SK-N-DZ (cell line): ENCODE results near the gene HDGF. TPM values are rescaled to one million over a fixed set of nuclear protein-coding genes. Genes with fewer than 3 reads are reported as not detected.

Experiments used
- DNase-seq: peaks from one replicate; pipeline ENCODE4 v3.0.0-alpha.2; 2015; ENCODE audit warnings: low spot score
- polyA plus RNA-seq, 2 experiments: library from polyadenylated mRNA; depleted of rRNA; stranded (reverse); fragments of >200 nt; gene quantifications; 2 replicates each; pipeline ENCODE4 v1.2.3, GENCODE V29; 2014

The HDGF gene
- polyA plus RNA-seq (2014; cell fraction: cytosol; rRNA removed): 375 and 505 TPM in 2 replicates
- 394 and 426 TPM in 2 replicates for polyA plus RNA-seq (2014; cell fraction: nucleus; rRNA removed)

DNA sequence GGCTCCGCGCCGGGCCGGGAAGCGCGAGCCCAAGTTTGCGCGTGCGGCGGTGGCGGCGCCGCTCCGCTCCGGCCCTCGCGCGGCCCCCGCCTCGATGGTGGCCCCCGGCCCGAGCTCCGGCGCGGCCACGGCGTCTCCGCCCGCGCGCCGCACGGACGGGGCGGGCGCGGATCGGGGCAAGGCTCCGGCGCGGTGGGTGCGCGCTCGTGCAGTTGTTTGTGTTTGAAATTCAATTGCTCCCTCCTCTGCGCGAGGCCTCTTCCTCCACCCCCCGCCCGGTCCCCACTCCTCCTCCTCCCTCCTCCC, at the start of gene HDGF:
TSS of gene HDGF (minus strand) at position 225 of the 306 bp plus-strand sequence. CDS start 246 bp downstream, outside the sequence.
- no peak for DNase-seq

DNA sequence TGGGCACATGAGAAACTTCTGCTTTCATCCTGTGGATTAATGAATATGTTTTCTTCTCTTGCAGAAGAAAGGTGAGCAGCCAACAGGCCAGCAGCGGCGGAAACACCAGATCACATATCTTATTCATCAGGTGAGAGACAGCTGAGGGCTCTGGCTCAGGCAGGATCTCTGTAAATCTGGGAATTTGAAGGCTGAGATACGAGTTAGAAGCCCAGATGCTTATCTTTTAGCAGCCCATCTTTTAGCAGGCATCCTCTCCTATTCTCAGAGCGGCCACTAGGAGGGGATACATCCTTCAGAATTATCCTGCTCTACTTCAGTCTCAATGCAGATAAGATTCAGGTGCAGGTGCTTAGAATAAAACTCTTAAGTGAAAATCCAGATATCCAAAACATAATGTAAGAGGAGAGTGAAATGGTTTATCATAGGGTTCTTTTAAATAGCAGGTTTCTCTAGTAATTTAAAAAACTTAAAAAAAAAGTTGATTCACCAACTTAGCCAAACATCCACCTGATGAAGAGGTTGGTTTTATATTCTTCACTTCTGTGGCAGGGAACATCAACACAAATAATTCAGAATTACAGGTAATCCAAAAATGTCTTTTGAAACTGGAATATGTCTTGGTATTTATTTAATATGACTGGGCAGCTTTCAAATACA, 45.9 kb upstream of the HDGF start:
- DNase-seq: peak; percentile 91

GRCh38 chr1:156796340-156797097, 45.0 kb upstream of the HDGF start:
- DNase-seq: no peak

GRCh38 chr1:156795787-156796186, 44.3 kb upstream of the HDGF start:
- DNase-seq: no peak

DNA sequence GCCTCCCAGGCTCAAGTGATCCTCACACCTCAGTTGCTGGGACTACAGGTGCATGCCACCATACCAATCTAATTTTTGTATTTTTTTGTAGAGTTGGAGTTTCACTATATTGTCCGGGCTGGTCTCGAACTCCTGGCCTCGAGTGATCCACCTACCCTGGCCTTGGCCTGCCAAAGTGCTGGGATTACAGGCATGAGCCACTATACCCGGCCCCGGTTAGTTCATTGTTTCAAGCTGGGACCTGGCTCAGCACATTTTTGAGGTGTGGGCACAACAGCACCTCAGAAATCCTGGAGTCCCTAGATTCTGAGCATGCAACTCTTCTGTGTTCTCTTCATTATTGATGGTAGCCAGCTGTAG, 43.9 kb upstream of the HDGF start:
- DNase-seq: no peak

DNA sequence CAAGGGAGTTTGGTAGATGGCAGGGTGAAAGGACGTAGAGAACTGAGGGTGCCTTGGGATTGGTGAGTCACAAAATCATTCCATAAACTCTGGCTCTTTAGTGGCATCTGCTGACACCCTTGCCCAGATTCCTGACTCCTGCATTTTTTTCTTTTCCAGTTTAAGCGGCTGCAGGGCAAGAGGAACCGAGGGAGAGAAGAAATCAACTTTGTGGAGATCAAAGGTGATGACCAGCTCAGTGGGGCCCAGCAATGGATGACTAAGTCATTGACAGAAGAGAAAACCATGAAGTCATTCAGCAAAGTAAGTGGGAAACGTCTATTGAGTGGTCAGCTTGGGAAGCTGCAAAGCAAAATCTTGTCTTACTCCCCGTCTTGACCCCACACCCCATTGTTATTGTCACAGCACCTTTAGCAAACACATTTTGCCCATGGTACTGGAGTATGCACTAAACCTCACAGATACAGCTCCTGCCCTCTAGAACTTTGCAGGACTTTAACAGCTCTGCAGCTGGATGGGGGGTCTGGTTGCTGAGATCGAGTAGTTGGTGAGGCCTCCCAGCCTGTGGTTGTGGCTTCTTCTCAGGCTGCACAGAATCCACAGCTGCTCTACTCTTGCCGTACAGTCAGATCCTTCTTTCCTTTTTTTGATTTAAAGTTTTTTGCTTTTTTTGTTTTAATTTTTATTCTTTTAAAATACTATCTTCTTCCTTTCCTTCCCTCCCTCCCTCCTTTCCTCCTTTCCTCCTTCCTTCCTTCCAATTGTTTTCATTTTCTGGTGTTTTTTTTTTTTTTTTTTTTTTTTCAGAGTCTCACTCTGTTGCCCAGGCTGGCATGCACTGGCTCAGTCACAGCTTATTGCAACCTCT, 43.3 kb upstream of the HDGF start:
- no peak for DNase-seq

DNA sequence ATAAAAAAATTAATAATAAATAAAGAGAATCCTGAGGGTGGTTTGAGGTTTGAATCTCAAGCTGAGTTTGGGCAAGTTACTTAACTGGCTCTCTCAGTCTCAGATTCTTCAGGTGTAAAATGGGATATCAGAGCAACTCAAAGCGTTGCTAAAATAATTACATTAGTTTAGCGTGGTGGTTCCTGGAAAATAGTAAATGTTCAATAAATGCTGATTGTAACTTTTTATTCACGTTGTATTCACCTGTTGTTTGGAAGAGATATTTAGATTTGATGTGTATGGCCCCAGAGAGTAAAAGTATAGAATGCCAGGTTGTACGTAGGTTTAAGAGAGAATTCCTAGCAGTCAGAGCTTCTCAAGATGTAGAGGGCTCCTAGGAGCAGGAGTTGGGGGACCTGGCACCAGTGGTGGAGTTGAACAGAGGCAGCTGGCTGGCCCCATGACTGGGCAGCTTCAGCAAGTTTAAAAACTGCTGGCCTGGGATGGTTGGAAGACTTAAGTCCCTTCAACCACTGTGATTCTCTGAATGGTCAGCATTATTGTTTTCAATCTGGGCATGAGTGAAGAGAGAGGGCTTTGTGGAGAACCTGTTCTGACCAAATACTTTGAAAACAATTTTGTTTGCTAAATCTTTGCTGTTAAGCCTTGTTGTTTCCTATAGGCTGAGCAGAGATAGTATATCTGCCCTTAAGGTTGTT, 38.3 kb upstream of the HDGF start:
- DNase-seq: no peak

DNA sequence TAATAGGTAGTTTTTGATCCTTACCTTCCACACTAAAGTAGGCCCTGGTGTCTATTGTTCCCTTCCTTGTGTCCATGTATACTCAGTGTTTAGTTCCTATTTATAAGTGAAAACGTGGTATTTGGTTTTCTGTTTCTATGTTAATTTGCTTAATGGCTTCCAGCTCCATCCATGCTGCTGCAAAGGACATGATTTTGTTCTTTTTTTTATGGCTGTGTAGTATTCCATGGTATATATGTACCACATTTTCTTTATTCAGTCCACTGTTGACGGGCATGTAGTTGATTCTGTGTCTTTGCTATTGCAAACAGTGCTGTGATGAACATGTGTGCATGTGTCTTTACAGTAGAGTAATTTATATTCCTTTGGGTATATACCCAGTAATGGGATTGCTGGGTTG, 36.7 kb upstream of the HDGF start:
- DNase-seq: no peak

- DNase-seq: no peak
Observed at GRCh38 chr1:156786640-156787039, 35.2 kb upstream of the HDGF start.

GRCh38 chr1:156785458-156785857, 34.0 kb upstream of the HDGF start:
- no peak for DNase-seq

- DNase-seq: no peak
Observed at GRCh38 chr1:156781585-156782186, 30.2 kb upstream of the HDGF start.

DNA sequence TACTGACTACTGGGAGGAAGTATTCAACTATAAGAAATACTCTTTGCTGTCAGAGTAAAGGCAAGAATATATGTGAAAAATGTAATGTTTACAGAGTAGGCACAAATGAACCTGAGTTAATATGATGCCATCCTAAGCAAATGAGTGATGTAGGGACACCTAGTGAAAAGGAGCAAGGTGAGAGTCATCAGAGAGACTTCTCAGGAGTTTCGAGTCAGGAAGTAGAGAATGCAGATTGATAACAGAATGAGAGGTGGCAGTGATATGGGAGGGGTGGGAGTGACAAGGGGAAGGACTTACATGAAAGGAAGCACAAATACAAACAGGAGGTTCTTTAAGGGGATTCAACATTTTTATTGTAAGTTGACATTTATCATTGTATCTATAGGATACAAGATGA, 26.1 kb upstream of the HDGF start:
- no peak for DNase-seq

- no peak for DNase-seq
Observed at GRCh38 chr1:156776942-156777341, 25.5 kb upstream of the HDGF start.

DNA sequence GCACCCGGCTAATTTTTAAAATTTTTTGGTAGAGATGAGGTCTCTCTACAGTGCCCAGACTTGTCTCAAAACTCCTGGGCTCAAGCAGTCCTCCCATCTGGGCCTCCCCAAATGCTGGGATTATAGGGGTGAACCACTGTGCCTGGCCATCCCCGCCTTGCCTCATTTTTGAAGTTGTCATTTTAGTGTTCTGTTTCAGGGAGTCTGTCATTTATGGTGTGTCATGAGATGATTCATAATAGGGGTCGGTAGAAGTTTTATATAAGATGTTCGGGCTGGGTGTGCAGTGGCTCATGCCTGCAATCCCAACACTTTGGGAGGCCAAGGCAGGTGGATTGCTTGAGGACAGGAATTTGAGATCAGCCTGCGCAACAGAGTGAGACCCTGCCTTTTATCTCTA, 24.3 kb upstream of the HDGF start:
- no peak for DNase-seq

GRCh38 chr1:156773607-156774006, 22.1 kb upstream of the HDGF start:
- no peak for DNase-seq

GRCh38 chr1:156772728-156773497, 21.4 kb upstream of the HDGF start:
- DNase-seq: peak; percentile 88

DNA sequence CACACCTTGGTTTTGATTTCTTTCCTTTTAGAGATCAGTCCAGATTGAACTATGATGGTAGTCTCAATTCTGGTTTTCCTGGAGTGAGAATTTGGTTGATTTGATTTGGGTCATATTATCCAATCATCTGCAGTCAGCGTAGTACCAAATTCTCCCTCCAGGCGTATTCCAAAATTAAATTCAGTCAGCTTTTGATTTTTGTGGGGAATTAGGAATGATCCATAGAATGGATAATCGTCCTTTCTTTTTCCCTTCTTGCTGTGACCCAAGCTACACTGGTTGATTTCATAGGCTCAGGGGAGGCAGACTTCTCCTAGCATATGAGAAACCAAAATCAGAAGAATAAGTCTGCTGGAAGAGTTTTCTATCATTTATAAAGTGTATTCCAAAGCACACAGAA, 20.7 kb upstream of the HDGF start:
- DNase-seq: no peak

GRCh38 chr1:156768610-156769295, 17.3 kb upstream of the HDGF start:
- no peak for DNase-seq

DNA sequence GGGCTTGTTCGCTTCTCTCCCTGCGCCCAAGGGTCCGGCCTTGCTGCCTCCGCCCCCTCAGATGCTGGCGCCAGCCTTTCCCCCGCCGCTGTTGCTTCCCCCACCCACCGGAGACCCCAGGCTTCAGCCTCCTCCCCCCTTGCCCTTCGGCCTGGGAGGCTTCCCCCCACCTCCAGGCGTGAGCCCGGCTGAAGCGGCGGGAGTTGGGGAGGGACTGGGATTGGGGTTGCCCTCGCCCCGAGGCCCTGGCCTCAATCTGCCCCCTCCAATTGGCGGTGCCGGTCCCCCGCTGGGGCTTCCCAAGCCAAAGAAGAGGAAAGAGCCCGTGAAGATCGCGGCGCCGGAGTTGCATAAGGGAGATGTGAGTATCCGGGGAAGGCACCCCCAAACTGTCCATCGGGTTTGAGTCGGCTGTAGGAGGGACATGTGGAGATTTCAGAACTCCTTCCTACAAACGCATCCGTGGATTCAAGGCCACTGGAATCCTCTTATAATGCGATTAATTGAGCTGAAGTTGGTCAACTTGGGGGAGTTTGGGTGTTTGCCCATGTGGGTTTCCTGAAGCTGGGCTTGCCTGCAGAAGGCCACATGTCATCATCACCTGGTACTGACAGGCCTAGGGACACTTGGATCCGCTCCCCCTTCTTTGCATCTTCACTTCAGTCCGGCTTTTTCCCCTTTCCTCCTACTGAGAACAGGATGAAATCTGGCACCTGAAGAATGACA, 16.6 kb upstream of the HDGF start:
- no peak for DNase-seq
